ENCODE results near the gene VCP.

VCP gene

DNA sequence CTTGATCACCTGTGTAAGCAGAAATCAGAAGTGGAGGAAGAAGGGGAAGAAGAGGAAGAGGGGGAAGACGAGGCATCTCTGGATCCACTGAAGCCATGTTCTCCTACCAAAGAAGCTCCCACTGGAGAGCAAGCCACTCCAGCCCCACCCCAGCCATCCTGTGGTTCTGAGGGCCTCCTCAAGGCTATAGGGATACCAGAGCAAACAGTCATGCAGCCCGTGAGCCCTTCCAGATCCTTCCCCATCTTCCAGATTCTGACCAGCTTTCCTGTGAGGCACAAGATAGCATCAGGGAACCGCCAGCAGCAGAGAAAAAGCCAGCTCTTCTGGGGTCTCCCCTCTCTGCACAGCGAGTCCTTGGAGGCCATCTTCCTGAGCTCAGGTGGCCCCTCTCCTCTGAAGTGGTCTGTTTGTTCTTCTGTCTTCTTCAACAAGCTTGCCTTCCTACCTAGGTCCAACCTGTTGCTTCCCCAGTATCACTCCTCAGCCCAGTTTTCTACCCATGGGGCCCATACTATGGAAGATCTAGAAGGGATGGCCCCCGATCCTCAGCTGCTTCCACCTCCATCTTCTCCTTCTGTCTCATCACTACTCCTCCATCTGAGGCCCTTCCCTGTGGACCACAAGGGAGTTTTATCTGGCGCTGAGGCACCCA lies 29.4 kb downstream of the VCP start:
- no peak overlapping the region for H3K4me3 ChIP-seq (ENCODE audit: insufficient read depth, low read length, poor library complexity, severe bottlenecking)
- H3K4me2 ChIP-seq (ENCODE audit: low read depth, low read length, poor library complexity, severe bottlenecking), result no peak overlapping the region
- no peaks in the 10 kb centered on the region for H3K36me3 ChIP-seq (ENCODE audit: low read length)
- H3K79me2 ChIP-seq (ENCODE audit: insufficient read depth, low read length), result no peaks in the 10 kb centered on the region
- no peaks in the 10 kb centered on the region for H4K20me1 ChIP-seq (ENCODE audit: low read depth, low read length)
- no peaks in the 10 kb centered on the region for H3K27me3 ChIP-seq (ENCODE audit: low read length)
- H2AFZ ChIP-seq (ENCODE audit: low read depth, low read length, severe bottlenecking), result no peak overlapping the region
- H3F3A ChIP-seq (ENCODE audit: insufficient read depth), result no peaks in the 10 kb centered on the region
- no peak overlapping the region for H3K9ac ChIP-seq (ENCODE audit: low read length)
- no peaks in the 10 kb centered on the region for H3K9me3 ChIP-seq (ENCODE audit: insufficient read depth, low read length)
- TF ChIP-seq CTCF (IDR thresholded peaks at IDR 0.05; ENCODE audit: insufficient read depth, low read length, poor library complexity, severe bottlenecking), result no peak
- TF ChIP-seq EZH2phosphoT487 (conservative IDR thresholded peaks at IDR 0.05; ENCODE audit: low read length), result no peak
- no peaks in the 10 kb centered on the region for H3K9me2 ChIP-seq (replicated peaks; ENCODE audit: insufficient read depth, low read length)
- no peak overlapping the region for H3K27ac ChIP-seq (ENCODE audit: low read depth, low read length)

DNA sequence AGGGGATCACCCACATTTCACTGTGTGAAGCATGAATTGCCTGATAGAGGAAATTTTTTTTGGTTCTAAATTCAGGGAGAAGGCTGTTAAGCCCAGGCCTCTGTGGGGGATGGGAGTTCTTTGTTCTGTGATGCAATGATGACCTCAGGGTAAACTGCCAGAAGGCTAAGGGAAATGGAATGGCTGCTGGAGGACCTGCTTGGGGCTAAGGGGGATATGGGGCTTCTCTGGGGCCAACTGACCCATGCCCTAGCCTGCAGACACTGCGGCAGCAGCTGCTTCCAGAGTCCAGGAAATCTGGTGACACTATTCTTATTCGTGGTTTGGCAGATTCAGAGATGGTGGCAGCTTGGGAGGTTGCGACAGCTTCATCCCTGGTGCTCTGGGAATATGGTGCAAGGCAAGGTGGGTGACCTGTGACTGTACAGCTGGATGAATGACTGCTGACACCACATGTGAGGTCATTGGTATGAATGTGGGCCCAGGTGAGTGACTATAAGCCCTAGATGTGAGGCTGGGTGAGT lies 30.3 kb downstream of the VCP start:
- TF ChIP-seq CTCF (IDR thresholded peaks at IDR 0.05; ENCODE audit: insufficient read depth, low read length, poor library complexity, severe bottlenecking) (no peak), EZH2phosphoT487 (conservative IDR thresholded peaks at IDR 0.05; ENCODE audit: low read length) (no peak)
- Histone ChIP-seq H3K9me3 (ENCODE audit: insufficient read depth, low read length) (no peaks in the 10 kb centered on the region), H3K79me2 (ENCODE audit: insufficient read depth, low read length) (no peaks in the 10 kb centered on the region), H3K27ac (ENCODE audit: low read depth, low read length) (no peak overlapping the region), H3K4me2 (ENCODE audit: low read depth, low read length, poor library complexity, severe bottlenecking) (no peak overlapping the region), H3K4me3 (ENCODE audit: insufficient read depth, low read length, poor library complexity, severe bottlenecking) (no peak overlapping the region), H3K36me3 (ENCODE audit: low read length) (no peaks in the 10 kb centered on the region), H3K9ac (ENCODE audit: low read length) (no peak overlapping the region), H2AFZ (ENCODE audit: low read depth, low read length, severe bottlenecking) (no peak overlapping the region), H3K27me3 (ENCODE audit: low read length) (no peaks in the 10 kb centered on the region), H3K9me2 (replicated peaks; ENCODE audit: insufficient read depth, low read length) (no peaks in the 10 kb centered on the region), H4K20me1 (ENCODE audit: low read depth, low read length) (no peaks in the 10 kb centered on the region), H3F3A (ENCODE audit: insufficient read depth) (no peaks in the 10 kb centered on the region)

GRCh38 chr9:35035851-35036701 lies 36.3 kb downstream of the VCP start:
- TF ChIP-seq CTCF (IDR thresholded peaks at IDR 0.05; ENCODE audit: insufficient read depth, low read length, poor library complexity, severe bottlenecking), result no peak
- TF ChIP-seq EZH2phosphoT487 (conservative IDR thresholded peaks at IDR 0.05; ENCODE audit: low read length), result no peak
- H3K9me3 ChIP-seq (ENCODE audit: insufficient read depth, low read length), result no peaks in the 10 kb centered on the region
- H3F3A ChIP-seq (ENCODE audit: insufficient read depth), result no peaks in the 10 kb centered on the region
- no peak overlapping the region for H3K4me2 ChIP-seq (ENCODE audit: low read depth, low read length, poor library complexity, severe bottlenecking)
- H3K27me3 ChIP-seq (ENCODE audit: low read length), result no peaks in the 10 kb centered on the region
- H3K9ac ChIP-seq (ENCODE audit: low read length), result no peak overlapping the region
- H3K27ac ChIP-seq (ENCODE audit: low read depth, low read length), result no peak overlapping the region
- H4K20me1 ChIP-seq (ENCODE audit: low read depth, low read length), result no peaks in the 10 kb centered on the region
- no peak overlapping the region for H3K4me3 ChIP-seq (ENCODE audit: insufficient read depth, low read length, poor library complexity, severe bottlenecking)
- H2AFZ ChIP-seq (ENCODE audit: low read depth, low read length, severe bottlenecking), result no peak overlapping the region
- no peaks in the 10 kb centered on the region for H3K9me2 ChIP-seq (replicated peaks; ENCODE audit: insufficient read depth, low read length)
- H3K79me2 ChIP-seq (ENCODE audit: insufficient read depth, low read length), result no peaks in the 10 kb centered on the region
- H3K36me3 ChIP-seq (ENCODE audit: low read length), result no peaks in the 10 kb centered on the region
